GM18861 (cell line): Measurements from ENCODE around the gene KCNK1.

Source experiments
- ATAC-seq: cut with Tn5 transposase; IDR thresholded peaks from one replicate; pipeline ENCODE4 v1.9.1; 2021; ENCODE audit not compliant: unreplicated experiment

The KCNK1 gene

DNA sequence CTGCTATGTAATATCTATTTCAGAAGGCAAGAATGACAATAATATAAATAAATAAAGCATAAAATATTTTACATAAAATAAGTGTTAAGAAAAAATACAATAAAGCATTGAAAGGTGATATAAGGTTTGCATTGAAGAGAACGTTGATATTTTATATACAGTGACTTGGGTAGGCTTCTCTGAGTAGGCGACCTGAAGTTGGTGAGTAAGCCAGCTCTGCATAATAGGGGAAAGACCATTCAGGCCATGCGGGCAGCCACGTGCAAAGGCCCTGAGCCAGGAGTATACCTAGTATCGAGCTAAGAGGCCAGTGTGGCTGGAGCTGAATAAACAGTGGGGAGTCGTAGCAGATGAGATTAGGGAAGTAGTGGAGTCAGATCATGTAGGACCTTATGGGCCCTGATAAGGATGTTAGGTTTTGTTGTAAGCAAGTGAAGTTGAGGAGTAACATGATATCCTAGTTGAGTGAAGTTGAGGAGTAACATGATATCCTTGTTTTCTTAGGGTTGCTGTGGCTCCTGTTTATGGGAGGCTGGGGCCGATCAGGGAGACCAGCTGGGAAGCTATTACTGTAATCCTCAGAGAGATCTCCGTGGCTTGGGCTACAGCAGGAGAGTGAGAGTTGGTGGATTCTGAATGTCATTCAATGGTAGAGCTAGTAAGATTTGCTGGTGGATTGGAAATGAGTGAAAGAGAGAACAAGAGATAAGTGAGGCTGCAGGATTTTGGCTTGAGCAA is 22.0 kb downstream of the KCNK1 start:
- no peak for ATAC-seq

GRCh38 chr1:233636503-233636877 is 22.6 kb downstream of the KCNK1 start:
- ATAC-seq = no peak

GRCh38 chr1:233638513-233638912 is 24.6 kb downstream of the KCNK1 start:
- ATAC-seq = no peak

GRCh38 chr1:233639611-233640010 is 25.7 kb downstream of the KCNK1 start:
- ATAC-seq = peak; percentile 59

GRCh38 chr1:233640179-233640578 is 26.3 kb downstream of the KCNK1 start:
- ATAC-seq = no peak

GRCh38 chr1:233641029-233641428 is 27.1 kb downstream of the KCNK1 start:
- ATAC-seq = no peak

GRCh38 chr1:233647073-233647472 is 33.2 kb downstream of the KCNK1 start:
- ATAC-seq = no peak

DNA sequence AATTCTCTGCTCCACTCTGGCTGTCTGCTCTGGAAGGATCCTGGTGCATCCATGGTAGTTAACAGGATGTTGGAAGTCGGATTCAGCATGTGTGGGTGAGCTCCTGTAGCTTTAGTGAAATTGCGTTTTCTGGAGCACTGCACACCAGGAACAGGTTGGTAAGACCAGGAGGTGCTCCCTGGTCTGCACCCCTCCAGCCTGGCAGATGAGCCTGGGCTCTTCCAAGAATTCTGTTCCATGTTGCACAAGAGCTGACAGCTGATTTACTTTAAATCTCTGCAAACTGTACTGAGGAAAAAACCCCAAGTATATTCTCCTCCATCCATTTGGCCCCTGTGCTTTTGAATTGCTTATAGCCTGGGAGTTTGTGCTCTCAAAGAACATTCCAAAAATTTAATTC is 33.7 kb downstream of the KCNK1 start:
- no peak for ATAC-seq

- ATAC-seq = no peak
Measured at GRCh38 chr1:233651061-233651460, 37.2 kb downstream of the KCNK1 start.

- ATAC-seq = no peak
Measured at GRCh38 chr1:233651563-233652233, 37.8 kb downstream of the KCNK1 start.

DNA sequence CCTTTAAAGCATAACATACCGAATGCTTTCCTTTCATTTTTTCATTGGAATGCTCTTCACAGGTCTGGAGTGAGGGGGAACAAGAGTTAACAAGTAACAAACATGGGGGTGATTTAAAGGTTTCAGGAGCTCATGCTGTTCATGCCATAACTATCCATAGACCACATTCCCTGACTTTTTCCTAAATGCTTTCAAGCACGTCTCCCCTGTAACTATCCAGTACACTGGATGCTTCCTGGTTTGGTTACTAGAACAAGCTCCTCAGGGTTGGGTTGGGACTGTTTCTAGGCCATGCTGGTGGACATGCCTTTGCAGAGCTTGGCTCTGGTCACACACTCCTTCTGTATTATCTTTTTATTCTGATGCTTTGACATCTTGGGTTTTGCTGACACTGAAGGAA is 38.6 kb downstream of the KCNK1 start:
- no peak for ATAC-seq

DNA sequence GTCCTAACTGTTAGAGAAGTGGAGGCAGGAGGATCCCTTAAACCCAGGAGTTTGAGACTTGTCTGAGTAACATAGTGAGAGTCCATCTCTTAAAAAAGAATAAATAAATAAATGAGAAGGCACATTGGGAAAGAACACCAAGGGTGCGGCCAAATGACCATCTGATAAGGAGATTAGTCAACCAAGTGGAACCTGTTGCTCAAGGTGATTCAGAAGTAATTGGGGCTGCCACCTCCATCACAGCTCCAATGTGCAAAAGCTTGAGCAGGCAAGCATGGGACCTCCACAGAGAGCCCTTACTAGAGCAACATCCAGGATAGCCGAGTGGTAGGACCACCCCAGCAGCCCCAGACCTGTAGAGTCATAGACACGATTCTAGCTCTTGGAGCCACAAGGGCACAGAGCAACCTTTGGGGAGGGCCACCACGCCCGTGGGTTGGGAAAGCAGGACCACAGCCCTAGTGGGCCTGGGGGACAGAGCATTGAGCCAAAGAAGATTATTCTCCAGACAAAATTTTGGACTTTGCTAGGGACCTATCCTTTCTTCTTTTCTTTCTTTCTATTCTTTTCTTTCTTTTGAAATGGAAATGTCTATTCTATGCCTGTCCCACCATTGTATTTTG is 40.9 kb downstream of the KCNK1 start:
- no peak for ATAC-seq

DNA sequence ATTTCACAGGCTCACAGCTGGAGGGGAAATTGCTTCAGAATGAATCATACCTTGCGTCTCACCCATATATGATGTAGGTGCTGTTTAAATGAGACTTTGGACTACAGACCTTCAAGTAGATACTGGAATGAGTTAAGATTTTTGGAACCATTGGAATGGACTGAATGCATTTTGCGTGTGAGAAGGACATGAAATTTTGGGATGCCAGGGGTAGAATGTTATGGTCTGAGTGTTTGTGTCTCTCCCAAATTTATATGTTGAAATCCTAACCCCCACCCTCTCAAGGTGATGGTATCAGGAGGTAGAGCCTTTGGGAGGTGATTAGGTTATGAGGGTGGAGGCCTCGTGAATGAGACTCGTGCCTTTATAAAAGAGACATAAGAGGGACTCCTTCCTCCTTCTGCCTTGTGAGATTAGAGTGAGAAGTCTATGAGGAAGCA is 41.4 kb downstream of the KCNK1 start:
- no peak for ATAC-seq

DNA sequence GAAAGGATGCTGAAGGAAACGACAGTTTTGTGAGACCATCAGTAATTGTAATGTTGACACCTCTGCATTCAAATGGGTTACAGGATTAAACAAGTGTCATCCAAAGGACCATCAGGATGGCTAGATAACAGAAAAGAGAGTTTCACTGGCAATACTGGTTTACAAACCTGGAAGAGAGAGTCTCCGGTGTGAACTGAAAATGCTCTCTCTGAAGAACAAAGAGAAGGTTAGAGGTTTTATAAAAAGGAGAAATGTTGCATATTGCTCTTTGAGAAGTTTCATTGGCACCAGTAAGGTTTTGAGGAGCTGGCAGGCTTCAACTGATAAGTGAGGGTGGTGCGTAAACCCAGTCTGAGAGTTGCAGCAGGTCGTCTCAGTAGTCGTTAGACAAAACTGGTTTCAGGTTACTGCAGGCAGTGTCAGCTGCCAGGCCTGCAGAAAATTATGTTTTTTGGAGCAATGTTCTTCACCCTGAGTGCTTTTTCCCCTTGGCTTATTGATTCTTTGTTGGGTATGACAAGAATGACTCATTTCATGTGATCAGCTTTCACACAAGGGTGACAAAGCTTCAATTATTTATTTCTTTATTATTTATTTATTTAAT is 42.2 kb downstream of the KCNK1 start:
- ATAC-seq = no peak

- no peak for ATAC-seq
Measured at GRCh38 chr1:233656687-233657086, 42.8 kb downstream of the KCNK1 start.

GRCh38 chr1:233657466-233657865 is 43.6 kb downstream of the KCNK1 start:
- no peak for ATAC-seq

- ATAC-seq = no peak
Measured at GRCh38 chr1:233659495-233659894, 45.6 kb downstream of the KCNK1 start.

GRCh38 chr1:233661376-233662159 is 47.7 kb downstream of the KCNK1 start:
- ATAC-seq = no peak

- no peak for ATAC-seq
Measured at GRCh38 chr1:233662575-233663304, 48.8 kb downstream of the KCNK1 start.

DNA sequence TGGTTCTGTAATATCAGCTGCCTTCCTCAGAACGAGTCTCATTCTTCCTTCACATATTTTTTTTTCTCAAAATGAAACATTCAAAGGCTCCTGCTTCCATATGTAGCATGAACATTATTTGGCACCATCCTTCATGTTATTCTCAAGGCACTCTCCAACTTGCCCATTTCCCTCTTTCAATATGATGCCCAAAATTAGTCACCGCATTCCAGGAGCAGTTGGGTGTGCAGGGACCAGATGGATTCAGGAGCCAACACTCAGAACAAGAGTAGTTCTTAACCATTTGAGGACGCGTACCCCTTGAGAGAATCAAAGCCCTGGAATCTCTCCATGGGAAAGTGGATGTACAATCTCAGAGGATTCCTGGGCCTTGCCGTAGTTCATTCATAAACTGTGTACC is 50.3 kb downstream of the KCNK1 start:
- no peak for ATAC-seq
